Glutamatergic neuron (in vitro differentiated cells): ENCODE results near the gene ARHGEF33. TPM values are rescaled to one million over a fixed set of nuclear protein-coding genes. Genes with fewer than 3 reads are reported as not detected.

Experiments used
- DNase-seq: peaks from one replicate; pipeline ENCODE4 v3.0.0; 2022
- H3K27ac Mint-ChIP-seq: one replicate; pipeline ENCODE4 v1.8.0; 2020; ENCODE audit warnings: mild to moderate bottlenecking, mixed read lengths, inconsistent platforms; ENCODE audit not compliant: unreplicated experiment
- H3K27me3 Mint-ChIP-seq: one replicate; pipeline ENCODE4 v1.8.0; 2020; ENCODE audit warnings: mild to moderate bottlenecking, moderate library complexity, mixed read lengths, inconsistent platforms; ENCODE audit not compliant: unreplicated experiment
- H3K36me3 Mint-ChIP-seq: one replicate; pipeline ENCODE4 v1.8.0; 2020; ENCODE audit warnings: mild to moderate bottlenecking, mixed read lengths, inconsistent platforms; ENCODE audit not compliant: unreplicated experiment
- H3K4me1 Mint-ChIP-seq: one replicate; pipeline ENCODE4 v1.8.0; 2020; ENCODE audit warnings: mild to moderate bottlenecking, low read depth, mixed read lengths, inconsistent platforms; ENCODE audit not compliant: unreplicated experiment
- H3K4me3 Mint-ChIP-seq: one replicate; pipeline ENCODE4 v1.8.0; 2020; ENCODE audit warnings: mild to moderate bottlenecking, mixed read lengths, inconsistent platforms; ENCODE audit not compliant: unreplicated experiment
- H3K9me3 Mint-ChIP-seq: one replicate; pipeline ENCODE4 v1.8.0; 2020; ENCODE audit warnings: mild to moderate bottlenecking, moderate library complexity, mixed read lengths, inconsistent platforms; ENCODE audit not compliant: unreplicated experiment
- total RNA-seq: library from RNA; stranded (reverse); fragmentation: NEBNext Ultra II Directional; extraction: Animal tissue kit (Norgen Biotek cat#: 25700); gene quantifications from one replicate; pipeline ENCODE4 v1.2.1, GENCODE V29; 2021; ENCODE audit not compliant: unreplicated experiment
- TF ChIP-seq, protein P1 (sequence below): fragments of 200-600 bp; sonication (generic); IDR thresholded peaks from one replicate; pipeline ENCODE4 v1.5.0; 2021; ENCODE audit not compliant: partially characterized antibody, unreplicated experiment

ARHGEF33 gene
- total RNA-seq, 1 donor from 2014 or later: 1.1 TPM

GRCh38 chr2:38948995-38949394 is 59.3 kb downstream of the ARHGEF33 start:
- no peak for DNase-seq
- Mint-ChIP-seq H3K36me3 (no peaks in the 10 kb centered on the region), H3K4me3 (no peak overlapping the region), H3K27me3 (peaks cover 2% of the 10 kb centered on the region), H3K27ac (no peak overlapping the region), H3K9me3 (peaks cover 3% of the 10 kb centered on the region), H3K4me1 (peaks cover 10% of the 10 kb centered on the region)
- TF ChIP-seq, protein P1, sequence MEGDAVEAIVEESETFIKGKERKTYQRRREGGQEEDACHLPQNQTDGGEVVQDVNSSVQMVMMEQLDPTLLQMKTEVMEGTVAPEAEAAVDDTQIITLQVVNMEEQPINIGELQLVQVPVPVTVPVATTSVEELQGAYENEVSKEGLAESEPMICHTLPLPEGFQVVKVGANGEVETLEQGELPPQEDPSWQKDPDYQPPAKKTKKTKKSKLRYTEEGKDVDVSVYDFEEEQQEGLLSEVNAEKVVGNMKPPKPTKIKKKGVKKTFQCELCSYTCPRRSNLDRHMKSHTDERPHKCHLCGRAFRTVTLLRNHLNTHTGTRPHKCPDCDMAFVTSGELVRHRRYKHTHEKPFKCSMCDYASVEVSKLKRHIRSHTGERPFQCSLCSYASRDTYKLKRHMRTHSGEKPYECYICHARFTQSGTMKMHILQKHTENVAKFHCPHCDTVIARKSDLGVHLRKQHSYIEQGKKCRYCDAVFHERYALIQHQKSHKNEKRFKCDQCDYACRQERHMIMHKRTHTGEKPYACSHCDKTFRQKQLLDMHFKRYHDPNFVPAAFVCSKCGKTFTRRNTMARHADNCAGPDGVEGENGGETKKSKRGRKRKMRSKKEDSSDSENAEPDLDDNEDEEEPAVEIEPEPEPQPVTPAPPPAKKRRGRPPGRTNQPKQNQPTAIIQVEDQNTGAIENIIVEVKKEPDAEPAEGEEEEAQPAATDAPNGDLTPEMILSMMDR: no peak

GRCh38 chr2:38951766-38952165 is 62.1 kb downstream of the ARHGEF33 start:
- TF ChIP-seq, protein P1: no peak
- no peak for DNase-seq
- Mint-ChIP-seq H3K4me3 (no peak overlapping the region), H3K4me1 (no peaks in the 10 kb centered on the region), H3K27me3 (peaks cover 2% of the 10 kb centered on the region), H3K27ac (no peak overlapping the region), H3K36me3 (no peaks in the 10 kb centered on the region), H3K9me3 (peaks cover 3% of the 10 kb centered on the region)

DNA sequence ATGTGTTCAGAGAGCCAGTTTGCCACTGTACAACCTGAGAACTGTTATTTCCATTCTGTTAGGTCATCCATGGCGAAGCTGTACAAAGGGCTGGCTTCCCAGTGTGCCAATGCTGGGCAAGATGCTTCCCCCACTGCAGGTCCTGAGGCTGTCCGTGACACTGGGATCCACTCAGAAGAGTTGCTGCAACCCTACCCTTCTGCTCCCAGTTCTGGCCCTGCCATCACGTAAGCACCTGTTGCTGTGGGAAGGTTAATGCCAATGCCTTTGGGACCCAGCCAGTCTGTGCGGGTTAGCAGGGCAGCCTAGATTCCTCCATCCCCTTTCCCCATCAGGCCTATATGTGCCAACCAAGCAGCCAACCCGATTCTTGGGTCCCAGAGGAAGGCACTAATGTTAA is 68.3 kb downstream of the ARHGEF33 start:
- Mint-ChIP-seq H3K36me3 (peaks cover 5% of the 10 kb centered on the region), H3K4me1 (peaks cover 2% of the 10 kb centered on the region), H3K9me3 (peaks cover 2% of the 10 kb centered on the region), H3K4me3 (no peak overlapping the region), H3K27me3 (no peaks in the 10 kb centered on the region), H3K27ac (no peak overlapping the region)
- DNase-seq: no peak
- TF ChIP-seq, protein P1: no peak

DNA sequence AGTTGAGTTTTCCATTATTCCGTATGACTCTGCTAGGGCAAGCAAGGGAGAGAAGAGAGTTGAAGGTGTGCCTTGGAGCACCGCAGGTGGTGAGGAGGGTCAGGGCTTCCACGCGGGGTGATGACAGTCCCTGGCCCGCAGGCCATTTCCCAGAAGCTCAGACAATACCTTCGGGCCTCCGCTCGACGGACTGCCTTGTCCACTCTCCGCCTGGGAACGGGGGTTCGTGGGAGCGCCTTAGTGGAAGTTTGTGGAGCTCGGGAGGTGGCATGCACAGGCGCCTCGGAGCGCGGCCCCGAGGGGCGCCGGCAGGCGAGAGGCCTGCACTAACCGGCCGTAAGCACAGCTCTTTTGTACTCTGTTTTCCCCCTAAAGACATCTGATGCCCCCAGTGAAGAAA is 69.8 kb downstream of the ARHGEF33 start:
- H3K27me3 Mint-ChIP-seq: no peaks in the 10 kb centered on the region
- peaks cover 2% of the 10 kb centered on the region for H3K4me1 Mint-ChIP-seq
- H3K27ac Mint-ChIP-seq: peak overlapping the region; percentile 31
- TF ChIP-seq, protein P1: no peak
- H3K4me3 Mint-ChIP-seq: peak overlapping the region; percentile 88
- no peak for DNase-seq
- H3K9me3 Mint-ChIP-seq: peaks cover 2% of the 10 kb centered on the region
- H3K36me3 Mint-ChIP-seq: peaks cover 10% of the 10 kb centered on the region

- TF ChIP-seq, protein P1: no peak
- H3K4me3 Mint-ChIP-seq: peak overlapping the region; percentile 61
- H3K9me3 Mint-ChIP-seq: peaks cover 2% of the 10 kb centered on the region
- peaks cover 10% of the 10 kb centered on the region for H3K36me3 Mint-ChIP-seq
- no peaks in the 10 kb centered on the region for H3K27me3 Mint-ChIP-seq
- H3K4me1 Mint-ChIP-seq: peaks cover 2% of the 10 kb centered on the region
- peak; percentile 85 for DNase-seq
- H3K27ac Mint-ChIP-seq: no peak overlapping the region
Observed at GRCh38 chr2:38959938-38960608, 70.4 kb downstream of the ARHGEF33 start.
